Mesenchymal stem cell (in vitro differentiated cells and primary cell): ENCODE measurements around the gene GOLPH3L.
A peak's percentile ranks its signal among the peaks of the same experiment; 100 is the strongest.
"Not testable (repeated sequence)": the region's sequence is repeated elsewhere in the genome, so short reads cannot be mapped to it uniquely, and the experiment has no call there.

ENCODE experiments used
- DNase-seq: peaks from one replicate; pipeline ENCODE4 v3.0.0-alpha.2; 2013
- H2AFZ ChIP-seq: one replicate; pipeline ENCODE4 v1.6.1; 2013; ENCODE audit warnings: low read depth, mild to moderate bottlenecking, control low read depth, inconsistent platforms, low read length, moderate library complexity
- H2AK5ac ChIP-seq: 2 replicates; pipeline ENCODE4 v1.6.1; 2013; ENCODE audit warnings: low read length, moderate library complexity, mild to moderate bottlenecking, inconsistent platforms; ENCODE audit not compliant: severe bottlenecking
- H2BK120ac ChIP-seq: one replicate; pipeline ENCODE4 v1.6.1; 2013; ENCODE audit warnings: low read depth, mild to moderate bottlenecking, inconsistent platforms, low read length, moderate library complexity
- H2BK12ac ChIP-seq, 2 experiments: one replicate each; pipeline ENCODE4 v1.6.1; 2013; ENCODE audit warnings: inconsistent platforms in 2 of 2, low read length in 2 of 2, mild to moderate bottlenecking in 2 of 2, moderate library complexity in 2 of 2, control low read depth in 1 of 2
- H2BK15ac ChIP-seq: one replicate; pipeline ENCODE4 v1.6.1; 2013; ENCODE audit warnings: mild to moderate bottlenecking, low read depth, inconsistent platforms; ENCODE audit not compliant: poor library complexity, severe bottlenecking
- H2BK5ac ChIP-seq: 2 replicates; pipeline ENCODE4 v1.6.1; 2013; ENCODE audit warnings: low read depth, mild to moderate bottlenecking, low read length, control low read depth, inconsistent platforms; ENCODE audit not compliant: poor library complexity, severe bottlenecking
- H3K14ac ChIP-seq, 2 experiments: one replicate each; pipeline ENCODE4 v1.6.1; 2013; ENCODE audit warnings: inconsistent platforms in 2 of 2, low read length in 2 of 2, control low read depth in 1 of 2, mild to moderate bottlenecking in 1 of 2, moderate library complexity in 1 of 2
- H3K18ac ChIP-seq, 2 experiments: one replicate each; pipeline ENCODE4 v1.6.1; 2013; ENCODE audit warnings: inconsistent platforms in 2 of 2, low read length in 2 of 2, control low read depth in 1 of 2, low read depth in 1 of 2, mild to moderate bottlenecking in 1 of 2
- H3K23ac ChIP-seq, 2 experiments: one replicate each; pipeline ENCODE4 v1.6.1; 2013; ENCODE audit warnings: inconsistent platforms in 2 of 2, low read length in 2 of 2, mild to moderate bottlenecking in 2 of 2, moderate library complexity in 2 of 2, control low read depth in 1 of 2
- H3K27ac ChIP-seq: 2 replicates; pipeline ENCODE4 v1.5.1; 2013; ENCODE audit warnings: mild to moderate bottlenecking, moderate library complexity, low read length, control low read depth, inconsistent platforms; ENCODE audit not compliant: poor library complexity, severe bottlenecking
- H3K27me3 ChIP-seq, 2 experiments: 2 replicates each; pipeline versions ENCODE4 v1.6.1 to v1.7.0; 2013; ENCODE audit warnings: low read length in 2 of 2, mild to moderate bottlenecking in 2 of 2, moderate library complexity in 2 of 2, control low read depth in 1 of 2, inconsistent platforms in 1 of 2; ENCODE audit not compliant: control insufficient read depth in 1 of 2, insufficient read depth in 1 of 2
- H3K36me3 ChIP-seq, 2 experiments: 2 replicates each; pipeline versions ENCODE4 v1.6.1 to v1.7.0; 2013; ENCODE audit warnings: low read length in 2 of 2, control low read depth in 1 of 2, inconsistent platforms in 1 of 2, low read depth in 1 of 2, mild to moderate bottlenecking in 1 of 2; ENCODE audit not compliant: insufficient read depth in 2 of 2, control insufficient read depth in 1 of 2
- H3K4ac ChIP-seq, 2 experiments: one replicate each; pipeline ENCODE4 v1.6.1; 2013; ENCODE audit warnings: inconsistent platforms in 2 of 2, low read length in 2 of 2, mild to moderate bottlenecking in 2 of 2, moderate library complexity in 2 of 2, control low read depth in 1 of 2, low read depth in 1 of 2
- H3K4me1 ChIP-seq: 2 replicates; pipeline ENCODE4 v1.6.1; 2013; ENCODE audit warnings: low read depth, low read length, control low read depth; ENCODE audit not compliant: control insufficient read depth, insufficient read depth
- H3K4me2 ChIP-seq: 2 replicates; pipeline ENCODE4 v1.6.1; 2013; ENCODE audit warnings: low read length, mild to moderate bottlenecking, inconsistent platforms; ENCODE audit not compliant: poor library complexity, severe bottlenecking
- H3K4me3 ChIP-seq, 2 experiments: 2 replicates each; pipeline versions ENCODE4 v1.5.1 to v1.7.0; 2013; ENCODE audit warnings: low read length in 2 of 2, mild to moderate bottlenecking in 2 of 2, control low read depth in 1 of 2, low read depth in 1 of 2; ENCODE audit not compliant: insufficient read depth in 1 of 2
- H3K79me1 ChIP-seq: replicated peaks from 2 replicates; pipeline ENCODE4 v1.6.1; 2013; ENCODE audit warnings: mild to moderate bottlenecking, control low read depth, low read length, inconsistent platforms; ENCODE audit not compliant: poor library complexity, severe bottlenecking
- H3K9ac ChIP-seq: 2 replicates; pipeline ENCODE4 v1.7.0; 2013; ENCODE audit warnings: mild to moderate bottlenecking, low read length, moderate library complexity
- H3K9me3 ChIP-seq: 2 replicates; pipeline ENCODE4 v1.7.0; 2013; ENCODE audit warnings: mild to moderate bottlenecking, low read length; ENCODE audit not compliant: control insufficient read depth
- H4K8ac ChIP-seq: one replicate; pipeline ENCODE4 v1.6.1; 2013; ENCODE audit warnings: inconsistent platforms, mild to moderate bottlenecking, low read length, moderate library complexity
- H4K91ac ChIP-seq: one replicate; pipeline ENCODE4 v1.6.1; 2013; ENCODE audit warnings: mild to moderate bottlenecking, low read length, inconsistent platforms
- WGBS: methylation state at CpG from one replicate; pipeline ENCODE4 v1.1.7; 2013; ENCODE audit warnings: mixed read lengths; 5-methylcytosine and 5-hydroxymethylcytosine counted together

The GOLPH3L gene

GRCh38 chr1:150654635-150655034 lies 42.3 kb downstream of the GOLPH3L start:
- not testable (repeated sequence) for H3K4ac ChIP-seq, H2BK120ac ChIP-seq, H3K14ac ChIP-seq, H3K4me3 ChIP-seq, H2BK12ac ChIP-seq, H4K8ac ChIP-seq, H3K4me2 ChIP-seq, H3K23ac ChIP-seq, H3K4me1 ChIP-seq, H2BK5ac ChIP-seq, H2BK15ac ChIP-seq, H2AK5ac ChIP-seq, H3K27ac ChIP-seq, H3K27me3 ChIP-seq, H2AFZ ChIP-seq, H4K91ac ChIP-seq, H3K9me3 ChIP-seq, DNase-seq, H3K18ac ChIP-seq, H3K9ac ChIP-seq
- Histone ChIP-seq H3K79me1 (peaks cover 11% of the 10 kb centered on the region), H3K36me3 (peaks cover 12 to 15% of the 10 kb centered on the region in 2 experiments)
- WGBS, result 99% methylated on average over 10 of the region's 10 CpGs

- Histone ChIP-seq H3K4me3 (no peak overlapping the region), H4K8ac (peak overlapping the region; percentile 60), H3K9ac (no peak overlapping the region), H2AFZ (no peak overlapping the region), H3K4ac (no peak overlapping the region), H2BK5ac (no peak overlapping the region), H3K9me3 (no peaks in the 10 kb centered on the region), H2BK120ac (no peak overlapping the region), H3K79me1 (peaks cover 22% of the 10 kb centered on the region), H3K4me2 (no peak overlapping the region), H3K23ac (no peak overlapping the region), H2BK15ac (peak overlapping the region; percentile 40), H3K18ac (peak overlapping the region in 1 of 2 experiments; percentile 24), H3K14ac (peak overlapping the region in 1 of 2 experiments; percentile 11), H4K91ac (no peak overlapping the region), H3K27me3 (no peaks in the 10 kb centered on the region), H2AK5ac (no peak overlapping the region), H3K4me1 (peaks cover 3% of the 10 kb centered on the region), H3K27ac (no peak overlapping the region), H3K36me3 (peaks cover 21 to 49% of the 10 kb centered on the region in 2 experiments), H2BK12ac (no peak overlapping the region)
- DNase-seq, result no peak
- 87% methylated on average over 1 of the region's 1 CpG for WGBS
These were observed 46.8 kb downstream of the GOLPH3L start for GRCh38 chr1:150650193-150650592.

- WGBS, result 98% methylated on average over 5 of the region's 5 CpGs
- no peak overlapping the region for H3K23ac ChIP-seq
These were observed 47.4 kb downstream of the GOLPH3L start for GRCh38 chr1:150649441-150650075.

GRCh38 chr1:150642296-150642695 lies 54.7 kb downstream of the GOLPH3L start:
- Histone ChIP-seq H3K4me3 (no peak overlapping the region), H3K9me3 (no peaks in the 10 kb centered on the region), H3K27ac (no peak overlapping the region), H3K4me2 (no peak overlapping the region), H3K36me3 (peaks cover 3 to 22% of the 10 kb centered on the region in 2 experiments), H3K27me3 (no peaks in the 10 kb centered on the region), H2BK12ac (no peak overlapping the region), H4K8ac (no peak overlapping the region), H3K23ac (no peak overlapping the region), H3K4ac (no peak overlapping the region), H3K9ac (no peak overlapping the region), H3K14ac (no peak overlapping the region), H3K79me1 (peaks cover 2% of the 10 kb centered on the region), H2AFZ (no peak overlapping the region), H2BK5ac (no peak overlapping the region), H4K91ac (no peak overlapping the region), H3K18ac (no peak overlapping the region), H3K4me1 (no peaks in the 10 kb centered on the region), H2BK120ac (no peak overlapping the region), H2AK5ac (no peak overlapping the region), H2BK15ac (no peak overlapping the region)
- no peak for DNase-seq
- WGBS, result 71% methylated on average over 4 of the region's 4 CpGs

More at GRCh38 chr1:150649441-150650075, 47.4 kb downstream of the GOLPH3L start:
- no peak overlapping the region for H2BK15ac ChIP-seq
- H2BK12ac ChIP-seq, result no peak overlapping the region
- H2AK5ac ChIP-seq, result no peak overlapping the region
- H3K4me2 ChIP-seq, result no peak overlapping the region
- H4K91ac ChIP-seq, result no peak overlapping the region
- H3K4me1 ChIP-seq, result peaks cover 3% of the 10 kb centered on the region
- no peak overlapping the region for H3K4me3 ChIP-seq
- H2BK5ac ChIP-seq, result no peak overlapping the region
- no peaks in the 10 kb centered on the region for H3K9me3 ChIP-seq
- no peak for DNase-seq
- H3K9ac ChIP-seq, result no peak overlapping the region
- no peak overlapping the region for H3K14ac ChIP-seq
- no peak overlapping the region for H2AFZ ChIP-seq
- no peak overlapping the region for H4K8ac ChIP-seq
- peaks cover 21 to 54% of the 10 kb centered on the region in 2 experiments for H3K36me3 ChIP-seq
- no peak overlapping the region for H3K4ac ChIP-seq
- no peak overlapping the region for H3K27ac ChIP-seq
- H3K18ac ChIP-seq, result no peak overlapping the region
- H3K27me3 ChIP-seq, result no peaks in the 10 kb centered on the region
- H2BK120ac ChIP-seq, result no peak overlapping the region
- H3K79me1 ChIP-seq, result peaks cover 21% of the 10 kb centered on the region
